CD4-positive, alpha-beta T cell treated with Interleukin-4 for 4 hours (primary cell): ENCODE data around the gene GTF3C2.

Experiments used
- DNase-seq: peaks from one replicate; pipeline ENCODE4 v3.0.0-alpha.2; 2020

Gene GTF3C2

GRCh38 chr2:27291865-27292264 lies 64.7 kb downstream of the GTF3C2 start:
- DNase-seq = no peak

DNA sequence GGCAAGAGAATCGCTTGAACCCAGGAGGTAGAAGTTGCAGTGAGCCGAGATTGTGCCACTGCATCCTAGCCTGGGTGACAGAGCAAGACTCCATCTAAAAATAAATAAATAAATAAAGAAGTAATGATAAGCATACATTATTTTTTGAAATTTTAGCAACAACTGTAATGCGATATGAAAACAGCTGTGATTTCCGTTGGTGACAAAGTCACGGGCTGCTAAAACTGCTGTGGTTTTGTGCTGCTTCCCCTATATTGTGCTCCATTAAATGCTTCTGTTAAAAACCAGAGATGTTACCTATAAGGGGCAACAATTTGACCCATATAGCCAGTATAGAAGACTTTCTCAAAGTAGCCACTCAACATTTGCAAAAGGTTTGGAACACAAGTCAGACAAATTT lies 66.0 kb downstream of the GTF3C2 start:
- DNase-seq = no peak

- no peak for DNase-seq
Observed at GRCh38 chr2:27288610-27289009, 68.0 kb downstream of the GTF3C2 start.

DNA sequence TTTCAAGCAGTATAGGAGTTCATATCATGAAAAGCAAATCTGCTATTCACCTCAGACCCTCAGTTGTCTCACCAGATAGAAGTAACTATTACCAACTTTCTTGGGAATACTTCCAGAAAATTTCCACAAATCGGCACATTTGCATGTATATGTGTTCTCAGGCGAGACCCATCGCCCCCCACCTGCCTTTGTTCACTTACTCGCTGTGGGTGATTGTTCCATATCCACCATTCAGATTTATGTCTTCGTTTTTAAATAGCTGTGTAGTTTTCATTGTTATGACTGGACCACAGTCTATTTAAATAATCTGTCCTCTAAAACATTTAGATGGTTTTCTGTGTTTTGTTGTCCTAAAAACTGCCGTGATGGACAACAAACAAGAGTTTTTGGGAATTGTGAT lies 71.1 kb downstream of the GTF3C2 start:
- no peak for DNase-seq

DNA sequence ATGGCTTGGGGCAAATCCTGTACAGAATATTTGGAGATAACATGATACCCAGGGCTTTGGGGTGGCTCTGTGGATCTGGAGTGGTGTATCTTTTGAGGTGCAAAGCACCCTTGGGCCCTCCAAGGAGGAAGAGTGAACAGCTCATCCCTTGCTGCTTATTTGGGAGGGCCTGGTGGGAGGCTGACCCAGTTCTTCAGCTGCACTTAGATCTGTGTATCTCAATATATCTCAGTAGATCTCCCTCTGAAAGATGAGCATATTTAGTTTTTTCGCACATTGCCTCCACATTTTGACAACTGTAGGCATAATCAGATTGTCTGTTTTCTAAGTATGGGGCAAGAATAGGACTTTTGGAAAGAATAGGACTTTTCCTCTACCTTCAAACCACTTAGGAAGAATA lies 71.6 kb downstream of the GTF3C2 start:
- no peak for DNase-seq

DNA sequence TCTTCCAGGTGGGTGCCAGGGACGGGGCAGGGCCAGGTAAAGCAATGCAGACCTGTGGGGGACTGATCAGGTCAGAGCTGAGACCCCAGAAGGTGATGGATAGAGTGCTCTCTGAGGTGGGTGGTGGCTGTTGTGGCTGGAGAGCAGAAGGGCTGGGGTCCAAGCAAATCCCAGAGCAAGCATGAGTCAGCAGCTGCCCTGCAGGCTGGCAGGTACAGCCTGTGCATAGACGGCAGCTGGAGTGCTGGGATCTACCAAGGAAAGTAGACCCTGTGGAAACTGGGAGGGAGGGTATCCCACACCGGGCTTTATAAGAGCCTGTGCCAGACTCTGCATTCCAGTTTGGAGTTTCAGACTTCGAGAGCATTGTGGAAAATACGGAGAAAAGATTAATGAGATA lies 73.7 kb downstream of the GTF3C2 start:
- DNase-seq = no peak

GRCh38 chr2:27281855-27282559 lies 74.6 kb downstream of the GTF3C2 start, which contains the start of gene TRIM54:
TSS of gene TRIM54 (plus strand) at chr2:27282429. CDS start at chr2:27282732, 303 bp downstream.
- DNase-seq = no peak

DNA sequence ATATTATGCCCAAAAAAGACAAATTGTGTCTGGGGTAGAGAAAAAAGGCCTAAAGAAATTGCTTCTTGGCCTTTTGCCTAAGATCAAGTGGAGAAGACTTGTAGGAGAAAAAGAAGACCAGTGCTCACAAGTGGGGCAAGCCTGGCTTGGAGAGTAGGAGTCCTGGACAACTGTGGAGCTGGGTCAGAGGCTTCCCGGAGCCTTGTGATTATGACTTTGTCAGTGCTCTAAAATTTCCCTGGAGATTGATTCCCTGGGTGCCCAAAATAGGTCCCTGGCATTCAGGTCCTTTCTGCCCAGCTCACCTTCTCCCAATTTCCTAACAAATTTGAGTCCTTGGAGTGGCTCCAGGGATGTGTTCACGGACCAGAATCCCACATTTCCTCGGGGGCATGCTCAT lies 75.1 kb downstream of the GTF3C2 start:
- DNase-seq = no peak

GRCh38 chr2:27280826-27281225 lies 75.7 kb downstream of the GTF3C2 start:
- no peak for DNase-seq

DNA sequence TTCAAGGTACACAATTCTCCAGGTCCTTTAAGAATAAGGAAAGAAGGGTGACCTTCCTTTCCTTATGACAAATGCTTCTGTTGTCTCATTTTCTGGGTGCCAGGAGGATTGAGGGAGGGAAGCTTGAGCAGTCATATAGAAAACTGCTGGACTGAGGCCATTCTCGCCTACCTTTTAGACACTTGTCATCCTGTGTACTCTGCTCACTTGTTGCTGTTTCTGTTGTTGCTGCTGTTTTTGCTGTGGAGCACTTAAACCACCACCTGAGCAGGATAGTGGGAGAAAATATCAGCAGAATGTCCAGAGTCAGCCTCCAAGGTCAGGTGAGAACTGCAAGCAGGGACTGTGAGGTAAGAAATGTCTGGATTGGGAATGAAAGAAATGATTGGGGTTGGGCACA lies 78.6 kb downstream of the GTF3C2 start:
- no peak for DNase-seq
